GM12873 (cell line): ENCODE data around the gene ZNF385D.

ENCODE experiments used
- TF ChIP-seq, protein P1 (sequence below): IDR thresholded peaks from 2 replicates; pipeline ENCODE4 v1.5.1; 2012; ENCODE audit warnings: low read depth, mild to moderate bottlenecking, moderate library complexity, low read length, control low read depth; ENCODE audit not compliant: insufficient read depth; ENCODE audit errors: missing control alignments

Gene ZNF385D

DNA sequence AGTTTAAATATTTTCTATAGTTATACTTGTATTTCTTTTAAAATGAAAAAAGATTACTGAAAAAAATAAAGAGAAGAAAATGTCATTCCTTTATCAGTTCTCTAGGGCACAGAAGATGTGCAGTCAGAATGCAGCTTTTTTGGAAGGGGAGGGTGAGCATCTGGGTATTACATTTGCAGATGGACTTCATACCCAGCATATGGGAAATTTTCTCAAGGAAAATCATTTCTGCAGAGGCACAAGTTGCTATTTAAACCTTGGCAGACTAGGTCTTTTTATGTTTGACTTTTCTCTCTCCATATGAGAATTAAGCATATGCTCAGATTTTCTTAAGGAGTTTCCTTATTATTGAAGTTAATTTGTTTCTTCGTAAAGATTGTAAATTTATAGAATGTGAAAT is 39.5 kb upstream of the ZNF385D start:
- TF ChIP-seq, protein P1, sequence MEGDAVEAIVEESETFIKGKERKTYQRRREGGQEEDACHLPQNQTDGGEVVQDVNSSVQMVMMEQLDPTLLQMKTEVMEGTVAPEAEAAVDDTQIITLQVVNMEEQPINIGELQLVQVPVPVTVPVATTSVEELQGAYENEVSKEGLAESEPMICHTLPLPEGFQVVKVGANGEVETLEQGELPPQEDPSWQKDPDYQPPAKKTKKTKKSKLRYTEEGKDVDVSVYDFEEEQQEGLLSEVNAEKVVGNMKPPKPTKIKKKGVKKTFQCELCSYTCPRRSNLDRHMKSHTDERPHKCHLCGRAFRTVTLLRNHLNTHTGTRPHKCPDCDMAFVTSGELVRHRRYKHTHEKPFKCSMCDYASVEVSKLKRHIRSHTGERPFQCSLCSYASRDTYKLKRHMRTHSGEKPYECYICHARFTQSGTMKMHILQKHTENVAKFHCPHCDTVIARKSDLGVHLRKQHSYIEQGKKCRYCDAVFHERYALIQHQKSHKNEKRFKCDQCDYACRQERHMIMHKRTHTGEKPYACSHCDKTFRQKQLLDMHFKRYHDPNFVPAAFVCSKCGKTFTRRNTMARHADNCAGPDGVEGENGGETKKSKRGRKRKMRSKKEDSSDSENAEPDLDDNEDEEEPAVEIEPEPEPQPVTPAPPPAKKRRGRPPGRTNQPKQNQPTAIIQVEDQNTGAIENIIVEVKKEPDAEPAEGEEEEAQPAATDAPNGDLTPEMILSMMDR, result no peak

DNA sequence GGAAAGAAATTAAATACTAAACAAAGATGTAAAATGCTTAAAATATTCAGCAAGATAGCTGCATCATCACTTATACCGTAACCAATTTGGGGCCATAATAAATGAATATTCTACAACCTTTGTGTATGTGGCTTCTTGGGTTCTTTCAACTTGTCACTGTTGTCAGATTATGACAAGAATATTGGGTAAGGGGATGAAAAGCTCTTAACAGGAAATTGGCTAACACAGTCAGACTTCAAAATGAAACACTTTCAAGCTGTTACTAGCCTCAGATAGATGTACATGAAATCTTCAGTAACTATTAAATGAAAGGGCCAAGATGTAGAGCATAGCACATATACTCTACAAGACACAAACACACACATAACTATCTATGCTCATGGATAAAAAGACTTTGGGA is 38.7 kb upstream of the ZNF385D start:
- TF ChIP-seq, protein P1, result no peak

DNA sequence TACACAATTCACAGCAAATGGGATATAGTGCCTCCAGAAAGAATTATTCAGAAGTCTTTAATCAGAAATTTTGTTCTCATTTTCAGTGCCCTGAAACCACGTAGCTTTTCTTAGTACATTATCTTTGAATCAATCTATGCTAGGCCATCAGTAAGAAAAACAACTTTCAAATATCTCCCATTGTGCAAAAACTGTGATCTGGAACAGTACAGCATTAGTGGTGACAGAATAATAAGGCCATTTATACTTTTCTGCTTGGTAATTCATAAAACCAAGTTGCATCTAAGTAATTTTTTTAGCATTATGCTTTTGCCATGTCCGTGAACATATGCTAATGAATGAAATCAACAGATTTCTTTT is 35.4 kb upstream of the ZNF385D start:
- TF ChIP-seq, protein P1, result no peak

DNA sequence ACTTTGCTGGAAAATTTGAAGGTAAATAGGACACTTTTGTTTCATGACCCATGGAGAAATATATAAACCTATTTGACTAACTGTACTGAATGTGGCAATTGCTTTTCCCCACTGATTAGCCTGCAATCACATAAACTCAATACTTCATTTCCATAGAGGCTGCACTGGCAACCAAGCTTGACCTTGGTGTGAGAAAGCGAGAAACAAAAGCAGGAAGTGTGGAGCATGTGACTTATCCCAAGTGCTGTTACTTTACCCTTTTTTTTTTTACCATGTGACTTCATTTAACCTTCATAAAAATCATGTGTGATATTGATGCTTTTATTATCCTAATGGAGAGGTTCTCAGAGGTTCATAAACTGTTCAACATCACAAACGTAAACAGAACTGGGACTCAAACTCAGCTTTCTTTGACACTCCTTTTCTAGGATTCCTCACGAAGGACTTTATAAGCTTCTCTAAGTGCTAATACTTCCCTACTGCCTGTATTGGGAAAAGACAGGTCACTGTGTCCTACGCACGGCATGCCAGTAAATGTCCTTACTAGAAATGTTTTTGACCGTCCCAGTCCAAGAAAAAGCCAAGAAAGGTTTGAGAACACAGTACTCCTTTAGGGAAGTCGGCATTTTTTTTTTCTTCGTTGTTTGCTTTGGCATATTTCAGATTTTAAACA is 34.9 kb upstream of the ZNF385D start:
- TF ChIP-seq, protein P1, result no peak

DNA sequence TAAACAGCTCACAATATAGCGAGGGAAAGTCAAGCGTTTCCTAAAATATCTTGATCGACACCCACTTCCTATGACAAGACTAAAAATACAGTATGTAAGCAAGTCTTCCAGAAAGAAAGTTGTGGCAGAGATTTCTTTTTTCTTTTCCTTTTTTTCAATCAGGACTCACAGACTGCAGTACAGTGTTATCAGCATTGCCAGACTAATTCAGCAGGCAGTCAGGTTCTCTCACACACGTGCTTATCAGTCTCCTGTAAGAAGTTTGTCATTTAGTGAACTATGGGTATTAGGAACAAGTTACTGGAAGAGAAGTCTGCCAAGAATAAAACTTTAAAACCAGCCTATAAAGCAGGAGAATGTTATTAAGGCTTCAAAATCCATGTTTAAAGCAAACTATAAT is 32.8 kb upstream of the ZNF385D start:
- TF ChIP-seq, protein P1, result no peak

DNA sequence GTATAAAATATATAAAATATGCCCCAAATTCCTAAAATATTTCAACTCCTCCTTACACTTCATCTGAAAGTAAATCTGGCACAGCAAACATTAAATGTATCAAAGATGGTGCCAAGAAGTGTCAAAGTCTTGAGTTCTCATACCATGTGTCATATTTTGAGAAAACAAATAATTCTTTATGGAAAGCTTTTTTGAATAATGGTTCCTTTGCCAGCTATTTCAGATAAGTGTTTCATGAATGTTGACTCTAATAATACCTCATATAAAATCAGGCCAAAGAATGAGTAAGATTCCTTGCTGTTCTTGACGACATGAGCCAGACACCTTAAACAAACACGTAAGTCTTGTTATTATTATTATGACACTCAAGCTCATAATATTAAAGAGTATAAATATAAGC is 30.3 kb upstream of the ZNF385D start:
- TF ChIP-seq, protein P1, result no peak

DNA sequence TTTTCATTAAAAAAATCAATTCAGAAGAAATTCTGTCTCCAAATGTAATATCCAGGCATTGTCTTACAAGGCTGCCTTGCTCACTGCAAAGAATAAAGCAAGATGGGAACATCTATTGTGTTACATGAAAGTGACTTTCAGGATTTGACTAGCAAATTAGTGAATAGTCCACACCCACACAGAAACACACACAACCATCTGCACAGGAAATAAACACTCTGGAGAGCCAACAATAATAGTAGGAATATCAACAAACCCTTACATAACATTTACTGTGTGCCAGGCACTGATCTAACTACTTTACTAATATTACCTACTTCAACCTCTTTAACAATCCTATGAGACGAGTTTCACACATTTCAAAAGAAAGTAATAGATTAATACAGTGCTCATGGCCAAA is 28.9 kb upstream of the ZNF385D start:
- TF ChIP-seq, protein P1, result no peak
